K562 (cell line): ENCODE measurements around the gene EPHB2. TPM values are rescaled to one million over a fixed set of nuclear protein-coding genes. Genes with fewer than 3 reads are reported as not detected.

Experiments
- ATAC-seq: fragments of 200-7000 bp; cut with Tn5 transposase; 3 replicates; pipeline ENCODE4 v1.9.1; 2020; ENCODE audit warnings: moderate library complexity
- BruUV-seq: library from RNA; stranded (reverse); fragments of 400-500 nt; replicated peaks from 2 replicates; lab custom pipeline; 2021; lab: Mats Ljungman, UMichigan
- CTCF ChIA-PET: fragments of 300-600 bp; formaldehyde crosslinking; extraction: SDS; loops from one replicate; lab custom pipeline; 2021; ENCODE audit warnings: low intra/inter-chr PET ratio; lab: Yijun Ruan, JAX
- POLR2A ChIA-PET: fragments of 300-600, 350-650 bp; sonication (Branson Sonifier 250); formaldehyde crosslinking; extraction: SDS; loops from one replicate; lab custom pipeline; 2021; ENCODE audit warnings: antibody characterized with exemption, inconsistent platforms; lab: Yijun Ruan, JAX
- DNase-seq, 4 experiments: peaks; one replicate each; pipeline versions ENCODE4 v3.0.0 to v3.0.0-alpha.2; 2011 to 2018; ENCODE audit warnings: low spot score in 3 of 4, mixed read lengths in 3 of 4; ENCODE audit errors: extremely low read depth in 1 of 4
- FAIRE-seq: peaks from 2 replicates; lab custom pipeline; 2011; peaks lifted over from hg19 to GRCh38; lab: Jason Lieb, UNC
- H2AFZ ChIP-seq: 2 replicates; pipeline ENCODE4 v1.6.0; 2011; ENCODE audit warnings: low read depth, low read length, control low read depth, inconsistent platforms
- H3K27ac ChIP-seq: fragments of 200-600 bp; 3 replicates; pipeline ENCODE4 v1.8.0; 2011; ENCODE audit warnings: low read depth, mild to moderate bottlenecking, control low read depth, inconsistent platforms, low read length, moderate library complexity, mixed read lengths; ENCODE audit errors: extremely low read depth
- H3K27me3 ChIP-seq, 2 experiments: fragments of 300-600 bp in 1 of 2; 2 replicates in 1 of 2; 3 replicates in 1 of 2; pipeline versions ENCODE4 v1.6.0 to v1.8.0; 2011; ENCODE audit warnings: inconsistent platforms in 2 of 2, low read length in 2 of 2, mild to moderate bottlenecking in 1 of 2, mixed read lengths in 1 of 2, moderate library complexity in 1 of 2; ENCODE audit not compliant: control insufficient read depth in 2 of 2, insufficient read depth in 2 of 2
- H3K36me3 ChIP-seq: fragments of 300-600 bp; 3 replicates; pipeline ENCODE4 v1.8.0; 2011; ENCODE audit warnings: mild to moderate bottlenecking, low read length, inconsistent platforms; ENCODE audit not compliant: control insufficient read depth, insufficient read depth
- H3K4me1 ChIP-seq, 2 experiments: fragments of 200-600 bp in 1 of 2; replicated peaks in 1 of 2; 2 replicates in 1 of 2; 3 replicates in 1 of 2; pipeline versions ENCODE4 v1.5.1 to v1.8.0; 2011; ENCODE audit warnings: inconsistent platforms in 2 of 2, low read length in 2 of 2, mild to moderate bottlenecking in 1 of 2, mixed read lengths in 1 of 2, moderate library complexity in 1 of 2; ENCODE audit not compliant: control insufficient read depth in 2 of 2, insufficient read depth in 2 of 2
- H3K4me2 ChIP-seq: 2 replicates; pipeline ENCODE4 v1.6.1; 2011; ENCODE audit warnings: low read length, control low read depth, inconsistent platforms, mixed read lengths; ENCODE audit not compliant: insufficient read depth
- H3K4me3 ChIP-seq: fragments of 200-600 bp; sonication (generic), shearing (Covaris generic); 2 replicates; pipeline ENCODE4 v1.5.1; 2016; ENCODE audit warnings: control low read depth, inconsistent platforms
- H3K79me2 ChIP-seq: fragments of 200-600 bp; 3 replicates; pipeline ENCODE4 v1.8.0; 2011; ENCODE audit warnings: low read length, inconsistent platforms; ENCODE audit not compliant: control insufficient read depth, insufficient read depth
- H3K9ac ChIP-seq, 2 experiments: 2 replicates each; pipeline versions ENCODE4 v1.6.0 to v1.6.1; 2011; ENCODE audit warnings: low read depth in 2 of 2, low read length in 2 of 2, control low read depth in 1 of 2, inconsistent platforms in 1 of 2, mild to moderate bottlenecking in 1 of 2, mixed read lengths in 1 of 2; ENCODE audit not compliant: insufficient read depth in 1 of 2
- H3K9me1 ChIP-seq: one replicate; pipeline ENCODE4 v1.6.0; 2011; ENCODE audit warnings: inconsistent platforms, mild to moderate bottlenecking, low read length, moderate library complexity; ENCODE audit not compliant: control insufficient read depth, insufficient read depth
- H3K9me3 ChIP-seq: replicated peaks from 2 replicates; pipeline ENCODE4 v1.5.1; 2011; ENCODE audit warnings: low read depth, low read length, inconsistent platforms; ENCODE audit not compliant: control insufficient read depth, insufficient read depth
- H4K20me1 ChIP-seq: replicated peaks from 2 replicates; pipeline ENCODE4 v1.6.1; 2011; ENCODE audit warnings: low read length, inconsistent platforms, mixed read lengths; ENCODE audit not compliant: control insufficient read depth, insufficient read depth
- CSDE1 ChIP-seq, 2 experiments: fragments of 450-650 bp; IDR thresholded peaks; 2 replicates each; pipeline ENCODE4 v1.6.1; 2016; ENCODE audit warnings: mild to moderate bottlenecking in 1 of 2
- ETV5 ChIP-seq: sonication (generic); formaldehyde crosslinking; IDR thresholded peaks from 2 replicates; pipeline ENCODE4 v1.4.0; 2020; ENCODE audit warnings: low read depth, mild to moderate bottlenecking, missing genetic modification reagents
- LEF1 ChIP-seq: fragments of 450-650 bp; IDR thresholded peaks from 2 replicates; pipeline ENCODE4 v1.6.1; 2016; ENCODE audit warnings: mild to moderate bottlenecking
- RNF2 ChIP-seq: sonication (generic); IDR thresholded peaks from 2 replicates; pipeline ENCODE4 v1.6.1; 2016
- TAF1 ChIP-seq: IDR thresholded peaks from 2 replicates; pipeline ENCODE4 v1.6.1; 2011; ENCODE audit warnings: mild to moderate bottlenecking, low read length, moderate library complexity; ENCODE audit not compliant: insufficient read depth, control insufficient read depth, severe bottlenecking; ENCODE audit errors: extremely low read depth
- TAL1 ChIP-seq: fragments of 450-650 bp; IDR thresholded peaks from 2 replicates; pipeline ENCODE4 v1.6.1; 2016; ENCODE audit warnings: mild to moderate bottlenecking
- TEAD4 ChIP-seq, 2 experiments: sonication (generic) in 1 of 2; formaldehyde crosslinking in 1 of 2; IDR thresholded peaks; 2 replicates each; pipeline versions ENCODE4 v1.6.1 to v1.8.0; 2012 to 2022; ENCODE audit warnings: borderline replicate concordance in 1 of 2, inconsistent platforms in 1 of 2, low read length in 1 of 2, mild to moderate bottlenecking in 1 of 2, missing genetic modification reagents in 1 of 2
- ZBTB9 ChIP-seq: fragments of 450-650 bp; formaldehyde crosslinking; IDR thresholded peaks from 2 replicates; pipeline ENCODE4 v1.4.0; 2020; ENCODE audit warnings: mild to moderate bottlenecking, moderate library complexity
- ZNF12 ChIP-seq: sonication (generic); formaldehyde crosslinking; IDR thresholded peaks from 2 replicates; pipeline ENCODE4 v1.4.0; 2020; ENCODE audit warnings: mild to moderate bottlenecking, missing genetic modification reagents
- ZNF184 ChIP-seq: sonication (generic); formaldehyde crosslinking; IDR thresholded peaks from 2 replicates; pipeline ENCODE4 v1.5.0; 2020; ENCODE audit warnings: missing genetic modification reagents
- ZNF224 ChIP-seq: sonication (generic); formaldehyde crosslinking; IDR thresholded peaks from 2 replicates; pipeline ENCODE4 v1.8.0; 2022; ENCODE audit warnings: mild to moderate bottlenecking, missing genetic modification reagents
- ZNF76 ChIP-seq: fragments of 250-450 bp; sonication (Bioruptor Pico); IDR thresholded peaks from 2 replicates; pipeline ENCODE4 v1.4.0; 2020; ENCODE audit warnings: mild to moderate bottlenecking, moderate library complexity, borderline replicate concordance
- ZNF766 ChIP-seq: fragments of 200-800 bp; sonication (Bioruptor generic); conservative IDR thresholded peaks from 2 replicates; pipeline ENCODE4 v1.6.1; 2016; ENCODE audit warnings: missing genetic modification characterization, missing compliant biosample characterization
- WGBS: fragments of 100-300 bp; shearing (Covaris generic); methylation state at CpG from one replicate; pipeline ENCODE4 v1.1.6; 2016; ENCODE audit warnings: low coverage, mixed read lengths; ENCODE audit not compliant: insufficient coverage; ENCODE audit errors: missing lambda C conversion rate; 5-methylcytosine and 5-hydroxymethylcytosine counted together
- in situ Hi-C: fragments of 300-500 bp; cut with MboI; formaldehyde crosslinking; loops from 4 replicates; pipeline ENCODE4 v1.15.0; 2018; ENCODE audit warnings: inconsistent platforms, mixed read lengths
- intact Hi-C: fragments of 100-400 bp; cut with micrococcal nuclease; formaldehyde crosslinking; loops from 2 replicates; pipeline ENCODE4 v1.14.2; 2022
- polyA plus RNA-seq, 8 experiments: library from polyadenylated mRNA; depleted of rRNA in 4 of 8; stranded (reverse) in 5 of 8; unstranded in 3 of 8; fragments of >200 nt; fragmentation: Nextera tagmentation in 2 of 8; fragmentation: Illumina TruSeq in 1 of 8; extraction: Ambion mirVana in 2 of 8; extraction: Trizol in 1 of 8; gene quantifications; 2 replicates each; pipeline versions ENCODE4 v1.2.1 to v1.2.3, GENCODE V29; 2011 to 2014; ENCODE audit warnings: inconsistent platforms in 1 of 8, missing spikeins in 1 of 8
- total RNA-seq, 7 experiments: library from RNA; depleted of rRNA in 6 of 7; stranded (reverse); fragments of >200 nt in 6 of 7; fragmentation: Illumina TruSeq in 2 of 7; extraction: Trizol in 2 of 7; gene quantifications; 2 replicates each; pipeline versions ENCODE4 v1.2.1 to v1.2.3, GENCODE V29; 2011 to 2021; ENCODE audit warnings: low replicate concordance in 1 of 7
- TF ChIP-seq, protein P1 (sequence below): fragments of 250-450 bp; sonication (Bioruptor Pico); IDR thresholded peaks from 2 replicates; pipeline ENCODE4 v1.5.0; 2020; ENCODE audit warnings: mild to moderate bottlenecking, borderline replicate concordance
- TF ChIP-seq, protein P2 (sequence below): fragments of 250-450 bp; sonication (Bioruptor Pico); IDR thresholded peaks from 2 replicates; pipeline ENCODE4 v1.5.0; 2020; ENCODE audit warnings: mild to moderate bottlenecking
- TF ChIP-seq, protein P3 (sequence below): IDR thresholded peaks from 3 replicates; pipeline ENCODE4 v1.6.1; 2011; ENCODE audit warnings: borderline replicate concordance, mild to moderate bottlenecking, moderate library complexity; ENCODE audit not compliant: insufficient read length; ENCODE audit errors: extremely low read depth

Gene EPHB2
- total and polyA plus RNA-seq, 9 of the 15 experiments (the other 6 are each of a cell fraction or from before 2014, with no cell fraction given): not detected

DNA sequence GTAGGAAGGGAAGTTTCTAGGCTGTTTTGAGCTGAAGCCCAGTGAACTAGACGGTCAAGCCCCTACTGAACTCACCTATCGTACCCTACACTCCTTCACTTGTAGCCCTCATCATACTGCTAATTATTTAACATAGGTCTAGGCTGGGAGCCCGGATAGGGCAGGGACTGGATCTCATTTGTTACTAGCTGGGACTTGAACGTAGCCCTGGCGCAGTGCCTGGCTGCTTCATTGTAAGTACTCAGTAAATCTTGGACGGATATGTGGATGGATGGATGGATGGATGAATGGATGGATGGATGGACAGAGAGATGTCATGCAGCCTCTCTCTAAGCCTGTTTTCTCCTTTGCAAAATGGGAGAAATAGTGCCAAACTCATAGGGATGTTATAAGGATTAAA, 129.2 kb downstream of the EPHB2 start:
- ChIA-PET POLR2A (no interaction called here), CTCF (no interaction called here)
- in situ Hi-C loops: no loop called here
- H3K4me3 ChIP-seq: no peak overlapping the region
- intact Hi-C loops: no loop called here
- no peak for ATAC-seq
- H3K9me1 ChIP-seq: peaks cover 3% of the 10 kb centered on the region
- no peak overlapping the region for H2AFZ ChIP-seq
- no peak overlapping the region for H3K9ac ChIP-seq
- FAIRE-seq: no peak
- no peak overlapping the region for H3K27ac ChIP-seq
- H3K9me3 ChIP-seq: no peaks in the 10 kb centered on the region
- peaks cover 40 to 67% of the 10 kb centered on the region in 2 experiments for H3K27me3 ChIP-seq
- H3K4me1 ChIP-seq: no peaks in the 10 kb centered on the region
- no TSS peak for BruUV-seq
- no peaks in the 10 kb centered on the region for H3K79me2 ChIP-seq
- H3K4me2 ChIP-seq: no peak overlapping the region
- no peak for DNase-seq
- 0% methylated on average over 6 of the region's 6 CpGs for WGBS
- 0 out of 2 replicates have a peak, but pooled peaks cover 3% of the 10 kb centered on the region for H4K20me1 ChIP-seq
- no peaks in the 10 kb centered on the region for H3K36me3 ChIP-seq
- TF ChIP-seq ZNF12: no peak
- TF ChIP-seq CSDE1 (IDR thresholded peaks at IDR 0.05): no peak
- TF ChIP-seq ZNF184 (CRISPR knock-in tag): no peak
- TF ChIP-seq ZNF766 (CRISPR knock-in tag): no peak
- TF ChIP-seq ETV5 (CRISPR knock-in tag): no peak
- TF ChIP-seq, protein P1, sequence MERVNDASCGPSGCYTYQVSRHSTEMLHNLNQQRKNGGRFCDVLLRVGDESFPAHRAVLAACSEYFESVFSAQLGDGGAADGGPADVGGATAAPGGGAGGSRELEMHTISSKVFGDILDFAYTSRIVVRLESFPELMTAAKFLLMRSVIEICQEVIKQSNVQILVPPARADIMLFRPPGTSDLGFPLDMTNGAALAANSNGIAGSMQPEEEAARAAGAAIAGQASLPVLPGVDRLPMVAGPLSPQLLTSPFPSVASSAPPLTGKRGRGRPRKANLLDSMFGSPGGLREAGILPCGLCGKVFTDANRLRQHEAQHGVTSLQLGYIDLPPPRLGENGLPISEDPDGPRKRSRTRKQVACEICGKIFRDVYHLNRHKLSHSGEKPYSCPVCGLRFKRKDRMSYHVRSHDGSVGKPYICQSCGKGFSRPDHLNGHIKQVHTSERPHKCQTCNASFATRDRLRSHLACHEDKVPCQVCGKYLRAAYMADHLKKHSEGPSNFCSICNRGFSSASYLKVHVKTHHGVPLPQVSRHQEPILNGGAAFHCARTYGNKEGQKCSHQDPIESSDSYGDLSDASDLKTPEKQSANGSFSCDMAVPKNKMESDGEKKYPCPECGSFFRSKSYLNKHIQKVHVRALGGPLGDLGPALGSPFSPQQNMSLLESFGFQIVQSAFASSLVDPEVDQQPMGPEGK (CRISPR knock-in tag): no peak
- TF ChIP-seq, protein P2, sequence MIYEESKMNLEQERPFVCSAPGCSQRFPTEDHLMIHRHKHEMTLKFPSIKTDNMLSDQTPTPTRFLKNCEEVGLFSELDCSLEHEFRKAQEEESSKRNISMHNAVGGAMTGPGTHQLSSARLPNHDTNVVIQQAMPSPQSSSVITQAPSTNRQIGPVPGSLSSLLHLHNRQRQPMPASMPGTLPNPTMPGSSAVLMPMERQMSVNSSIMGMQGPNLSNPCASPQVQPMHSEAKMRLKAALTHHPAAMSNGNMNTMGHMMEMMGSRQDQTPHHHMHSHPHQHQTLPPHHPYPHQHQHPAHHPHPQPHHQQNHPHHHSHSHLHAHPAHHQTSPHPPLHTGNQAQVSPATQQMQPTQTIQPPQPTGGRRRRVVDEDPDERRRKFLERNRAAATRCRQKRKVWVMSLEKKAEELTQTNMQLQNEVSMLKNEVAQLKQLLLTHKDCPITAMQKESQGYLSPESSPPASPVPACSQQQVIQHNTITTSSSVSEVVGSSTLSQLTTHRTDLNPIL (CRISPR knock-in tag): no peak
- TF ChIP-seq ZNF76 (CRISPR knock-in tag): no peak
- no peak for TF ChIP-seq ZBTB9 (CRISPR knock-in tag)
- no peak for TF ChIP-seq ZNF224 (CRISPR knock-in tag)
- TF ChIP-seq TAL1: no peak
- TF ChIP-seq RNF2: no peak
- no peak for TF ChIP-seq LEF1
- TF ChIP-seq, protein P3, sequence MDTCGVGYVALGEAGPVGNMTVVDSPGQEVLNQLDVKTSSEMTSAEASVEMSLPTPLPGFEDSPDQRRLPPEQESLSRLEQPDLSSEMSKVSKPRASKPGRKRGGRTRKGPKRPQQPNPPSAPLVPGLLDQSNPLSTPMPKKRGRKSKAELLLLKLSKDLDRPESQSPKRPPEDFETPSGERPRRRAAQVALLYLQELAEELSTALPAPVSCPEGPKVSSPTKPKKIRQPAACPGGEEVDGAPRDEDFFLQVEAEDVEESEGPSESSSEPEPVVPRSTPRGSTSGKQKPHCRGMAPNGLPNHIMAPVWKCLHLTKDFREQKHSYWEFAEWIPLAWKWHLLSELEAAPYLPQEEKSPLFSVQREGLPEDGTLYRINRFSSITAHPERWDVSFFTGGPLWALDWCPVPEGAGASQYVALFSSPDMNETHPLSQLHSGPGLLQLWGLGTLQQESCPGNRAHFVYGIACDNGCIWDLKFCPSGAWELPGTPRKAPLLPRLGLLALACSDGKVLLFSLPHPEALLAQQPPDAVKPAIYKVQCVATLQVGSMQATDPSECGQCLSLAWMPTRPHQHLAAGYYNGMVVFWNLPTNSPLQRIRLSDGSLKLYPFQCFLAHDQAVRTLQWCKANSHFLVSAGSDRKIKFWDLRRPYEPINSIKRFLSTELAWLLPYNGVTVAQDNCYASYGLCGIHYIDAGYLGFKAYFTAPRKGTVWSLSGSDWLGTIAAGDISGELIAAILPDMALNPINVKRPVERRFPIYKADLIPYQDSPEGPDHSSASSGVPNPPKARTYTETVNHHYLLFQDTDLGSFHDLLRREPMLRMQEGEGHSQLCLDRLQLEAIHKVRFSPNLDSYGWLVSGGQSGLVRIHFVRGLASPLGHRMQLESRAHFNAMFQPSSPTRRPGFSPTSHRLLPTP: no peak
- TF ChIP-seq TEAD4 (IDR thresholded peaks at IDR 0.05; ENCODE audit: low read length): no peak
- no peak for TF ChIP-seq TEAD4 (CRISPR knock-in tag; IDR thresholded peaks at IDR 0.05; ENCODE audit: borderline replicate concordance)
- no peak for TF ChIP-seq TAF1
